ENCODE measurements around the gene AR.

GRCh38 chrX:67544281-67545035, 637 bp downstream of the AR start:
- TF ChIP-seq, protein P1, sequence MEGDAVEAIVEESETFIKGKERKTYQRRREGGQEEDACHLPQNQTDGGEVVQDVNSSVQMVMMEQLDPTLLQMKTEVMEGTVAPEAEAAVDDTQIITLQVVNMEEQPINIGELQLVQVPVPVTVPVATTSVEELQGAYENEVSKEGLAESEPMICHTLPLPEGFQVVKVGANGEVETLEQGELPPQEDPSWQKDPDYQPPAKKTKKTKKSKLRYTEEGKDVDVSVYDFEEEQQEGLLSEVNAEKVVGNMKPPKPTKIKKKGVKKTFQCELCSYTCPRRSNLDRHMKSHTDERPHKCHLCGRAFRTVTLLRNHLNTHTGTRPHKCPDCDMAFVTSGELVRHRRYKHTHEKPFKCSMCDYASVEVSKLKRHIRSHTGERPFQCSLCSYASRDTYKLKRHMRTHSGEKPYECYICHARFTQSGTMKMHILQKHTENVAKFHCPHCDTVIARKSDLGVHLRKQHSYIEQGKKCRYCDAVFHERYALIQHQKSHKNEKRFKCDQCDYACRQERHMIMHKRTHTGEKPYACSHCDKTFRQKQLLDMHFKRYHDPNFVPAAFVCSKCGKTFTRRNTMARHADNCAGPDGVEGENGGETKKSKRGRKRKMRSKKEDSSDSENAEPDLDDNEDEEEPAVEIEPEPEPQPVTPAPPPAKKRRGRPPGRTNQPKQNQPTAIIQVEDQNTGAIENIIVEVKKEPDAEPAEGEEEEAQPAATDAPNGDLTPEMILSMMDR (IDR thresholded peaks at IDR 0.05; ENCODE audit: poor library complexity) = no peak
- TF ChIP-seq EZH2 (IDR thresholded peaks at IDR 0.05; ENCODE audit: borderline replicate concordance) = no peak

All from hepatocyte (in vitro differentiated cells).